ENCODE results near the gene ADIPOR2.
A peak's percentile ranks its signal among the peaks of the same experiment; 100 is the strongest.
"Not testable (repeated sequence)": the region's sequence is repeated elsewhere in the genome, so short reads cannot be mapped to it uniquely, and the experiment has no call there.

Gene ADIPOR2

DNA sequence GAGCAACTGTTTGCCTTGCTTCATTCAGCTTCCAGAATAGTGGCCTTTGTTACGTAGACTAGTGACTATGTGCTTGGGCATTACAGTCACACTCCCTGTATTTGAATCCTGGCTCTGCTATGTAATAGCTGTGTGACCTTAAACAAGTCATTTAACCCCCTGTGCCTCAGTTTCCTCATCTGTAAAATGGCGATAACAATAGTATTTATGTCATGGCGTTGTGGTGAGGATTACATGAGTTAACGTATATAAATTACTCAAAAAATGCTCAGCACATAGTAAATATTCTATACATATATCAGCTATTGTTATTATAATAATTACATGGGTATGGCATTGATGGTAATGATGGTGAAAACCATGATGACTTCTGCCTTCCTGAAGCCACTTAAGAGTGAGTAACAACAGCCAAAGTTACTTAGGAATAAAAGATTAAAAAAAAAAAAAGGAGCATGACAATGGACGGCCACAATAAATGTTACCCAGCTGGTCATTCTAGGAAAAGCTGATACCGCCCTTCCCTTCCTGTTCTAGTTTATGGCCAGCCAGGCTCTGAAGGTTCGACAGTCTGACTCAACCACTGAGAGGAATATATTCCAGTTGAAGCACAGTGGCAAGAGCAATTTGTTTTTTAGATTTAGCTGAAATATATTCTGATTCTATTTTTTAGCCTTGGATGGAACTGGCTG, 9.9 kb upstream of the ADIPOR2 start:
- TF ChIP-seq CTCF (IDR thresholded peaks at IDR 0.05; ENCODE audit: low read length, missing control alignments) = no peak
- peak; percentile 51 for DNase-seq (ENCODE audit: low read depth)
- no peak overlapping the region for H3K4me3 ChIP-seq (replicated peaks; ENCODE audit: low read depth, low read length)

DNA sequence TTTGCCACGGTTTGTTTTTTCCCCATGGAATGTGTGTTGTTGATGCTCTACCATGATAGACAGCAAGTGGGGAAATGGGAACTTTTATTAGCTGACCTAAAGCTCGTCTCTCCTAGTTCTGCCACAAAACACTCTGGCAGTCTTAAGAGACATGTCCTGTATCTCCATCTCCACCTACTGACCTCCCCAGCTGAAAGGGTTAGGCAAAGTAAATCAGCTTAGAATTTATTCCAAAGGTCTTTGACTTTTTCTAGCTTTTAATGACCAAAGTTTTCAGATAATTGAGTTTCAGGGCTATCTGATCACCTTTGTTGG, 9.4 kb upstream of the ADIPOR2 start:
- H3K4me3 ChIP-seq (replicated peaks; ENCODE audit: low read depth, low read length) = no peak overlapping the region
- no peak for DNase-seq (ENCODE audit: low read depth)
- TF ChIP-seq CTCF (IDR thresholded peaks at IDR 0.05; ENCODE audit: low read length, missing control alignments) = no peak

GRCh38 chr12:1688086-1688710, 2.7 kb upstream of the ADIPOR2 start:
- no peak overlapping the region for H3K4me3 ChIP-seq (replicated peaks; ENCODE audit: low read depth, low read length)
- TF ChIP-seq CTCF (IDR thresholded peaks at IDR 0.05; ENCODE audit: low read length, missing control alignments) = no peak
- no peak for DNase-seq (ENCODE audit: low read depth)

GRCh38 chr12:1691123-1692007, 495 bp downstream of the ADIPOR2 start:
- DNase-seq (ENCODE audit: low read depth) = no peak
- H3K4me3 ChIP-seq (replicated peaks; ENCODE audit: low read depth, low read length) = peak overlapping the region; percentile 90

DNA sequence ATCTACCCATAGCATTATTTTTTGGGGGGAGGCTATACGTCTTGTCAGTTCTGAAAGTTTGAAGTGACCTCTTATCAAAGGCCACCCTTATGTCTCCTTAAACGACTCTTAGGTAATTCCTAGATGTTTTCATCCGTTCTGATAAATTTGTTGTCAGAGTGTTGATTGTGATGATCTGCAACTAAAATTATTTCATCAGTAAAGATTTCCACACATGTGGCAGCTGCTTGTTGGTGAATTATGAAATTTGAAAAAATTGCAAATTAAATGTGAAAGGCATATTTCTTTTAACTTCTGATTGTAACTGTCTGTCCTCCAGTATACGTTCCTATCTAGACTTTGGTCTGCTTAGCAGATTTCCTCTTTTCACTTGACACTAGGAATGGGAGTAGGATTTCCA, 1.4 kb downstream of the ADIPOR2 start:
- no peak for TF ChIP-seq CTCF (IDR thresholded peaks at IDR 0.05; ENCODE audit: low read length, missing control alignments)
- H3K4me3 ChIP-seq (replicated peaks; ENCODE audit: low read depth, low read length) = peak overlapping the region; percentile 90
- no peak for DNase-seq (ENCODE audit: low read depth)

More at GRCh38 chr12:1691123-1692007, 495 bp downstream of the ADIPOR2 start:
- TF ChIP-seq CTCF (IDR thresholded peaks at IDR 0.05; ENCODE audit: low read length, missing control alignments) = no peak

DNA sequence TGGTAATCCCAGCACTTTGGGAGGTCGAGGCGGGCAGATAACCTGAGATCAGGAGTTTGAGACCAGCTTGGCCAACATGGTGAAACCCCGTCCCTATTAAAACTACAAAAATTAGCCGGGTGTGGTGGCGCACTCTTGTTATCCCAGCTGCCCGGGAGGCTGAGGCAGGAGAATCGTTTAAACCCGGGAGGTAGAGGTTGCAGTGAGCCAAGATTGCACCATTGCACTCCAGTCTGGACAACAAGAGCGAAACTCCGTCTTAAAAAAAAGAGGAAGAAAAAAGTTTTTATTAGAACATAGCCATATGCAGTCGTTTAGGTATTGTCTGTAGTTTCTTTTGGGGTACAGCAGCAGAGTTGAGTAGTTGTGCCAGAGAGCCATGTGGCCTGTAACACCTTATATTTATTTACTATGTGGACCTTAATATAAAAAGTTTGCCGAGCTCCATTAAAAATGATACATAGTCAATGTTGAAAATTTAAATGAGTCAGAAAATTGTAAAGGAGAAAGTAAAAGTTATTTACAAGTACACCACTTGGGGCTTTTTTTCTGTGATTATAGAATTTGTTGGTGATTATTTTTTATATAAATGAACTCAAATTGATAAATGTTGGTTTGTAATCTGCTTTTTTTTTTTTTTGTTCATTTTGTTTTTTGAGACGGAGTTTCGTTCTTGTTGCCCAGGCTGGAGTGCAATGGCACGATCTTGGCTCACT, 2.2 kb downstream of the ADIPOR2 start:
- no peak for TF ChIP-seq CTCF (IDR thresholded peaks at IDR 0.05; ENCODE audit: low read length, missing control alignments)

DNA sequence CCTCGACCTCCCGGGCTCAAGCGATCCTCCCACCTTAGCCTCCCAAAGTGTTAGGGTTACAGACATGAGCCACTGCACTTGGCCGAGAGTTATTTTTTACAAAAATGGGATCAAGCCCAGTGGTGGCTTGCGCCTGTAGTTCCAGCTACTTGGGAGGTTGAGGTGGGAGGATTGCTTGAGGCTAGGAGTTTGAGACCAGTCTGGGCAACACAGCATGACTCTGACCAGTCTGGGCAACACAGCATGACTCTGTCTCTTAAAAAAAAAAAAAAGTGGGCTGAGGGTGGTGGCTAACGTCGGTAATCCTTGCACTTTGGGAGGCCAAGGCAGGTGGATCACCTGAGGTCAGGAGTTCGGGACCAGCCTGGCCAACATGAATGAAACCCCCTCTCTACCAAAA, 4.2 kb downstream of the ADIPOR2 start:
- not testable (repeated sequence) for DNase-seq (ENCODE audit: low read depth); H3K4me3 ChIP-seq (replicated peaks; ENCODE audit: low read depth, low read length)

More for the DNA sequence above, 2.2 kb downstream of the ADIPOR2 start:
- DNase-seq (ENCODE audit: low read depth) = no peak
- H3K4me3 ChIP-seq (replicated peaks; ENCODE audit: low read depth, low read length) = no peak overlapping the region
